NCI-H69 (cell line): ENCODE data around the gene CD244.
"Not testable (repeated sequence)": the region's sequence is repeated elsewhere in the genome, so short reads cannot be mapped to it uniquely, and the experiment has no call there.

Source experiments
- DNase-seq: peaks from one replicate; lab custom pipeline; 2025; lab: John Stamatoyannopoulos, UW

CD244 gene

GRCh38 chr1:160862203-160863060 is at the start of gene CD244:
TSS of gene CD244 (minus strand) at chr1:160862887. CDS start at chr1:160862677, 210 bp downstream.
- DNase-seq: no peak

- DNase-seq: no peak
These were observed 49.2 kb upstream of the CD244 start for GRCh38 chr1:160911925-160912324.

- no peak for DNase-seq
These were observed 48.8 kb upstream of the CD244 start for GRCh38 chr1:160911441-160911840.

GRCh38 chr1:160910170-160910750 is 47.6 kb upstream of the CD244 start:
- no peak for DNase-seq

GRCh38 chr1:160907976-160908375 is 45.3 kb upstream of the CD244 start:
- no peak for DNase-seq

- DNase-seq: no peak
These were observed 42.9 kb upstream of the CD244 start for GRCh38 chr1:160905617-160905989.

- DNase-seq: no peak
These were observed 42.3 kb upstream of the CD244 start for GRCh38 chr1:160904783-160905616.

- DNase-seq: not testable (repeated sequence)
These were observed 39.6 kb upstream of the CD244 start for GRCh38 chr1:160902251-160902650.

GRCh38 chr1:160901768-160902167 is 39.1 kb upstream of the CD244 start:
- DNase-seq: no peak

GRCh38 chr1:160900683-160901082 is 38.0 kb upstream of the CD244 start:
- DNase-seq: not testable (repeated sequence)

GRCh38 chr1:160894368-160895135 is 31.9 kb upstream of the CD244 start:
- not testable (repeated sequence) for DNase-seq

- DNase-seq: no peak
These were observed 28.8 kb upstream of the CD244 start for GRCh38 chr1:160891474-160891873.

- no peak for DNase-seq
These were observed 26.2 kb upstream of the CD244 start for GRCh38 chr1:160888926-160889325.

GRCh38 chr1:160887071-160887470 is 24.4 kb upstream of the CD244 start:
- DNase-seq: no peak

GRCh38 chr1:160885042-160885441 is 22.4 kb upstream of the CD244 start, which contains the start of gene ITLN1:
TSS of gene ITLN1 (minus strand) at chr1:160885180. CDS start at chr1:160884877, 303 bp downstream.
- no peak for DNase-seq

- DNase-seq: no peak
These were observed 21.9 kb upstream of the CD244 start for GRCh38 chr1:160884579-160884978.

GRCh38 chr1:160883581-160884513 is 21.2 kb upstream of the CD244 start:
- DNase-seq: no peak

GRCh38 chr1:160882582-160882981 is 19.9 kb upstream of the CD244 start:
- DNase-seq: no peak

GRCh38 chr1:160881264-160881663 is 18.6 kb upstream of the CD244 start:
- not testable (repeated sequence) for DNase-seq

- no peak for DNase-seq
These were observed 17.5 kb upstream of the CD244 start for GRCh38 chr1:160880216-160880615.

- no peak for DNase-seq
These were observed 16.4 kb upstream of the CD244 start for GRCh38 chr1:160879056-160879455.
